Pulmonary artery endothelial cell (primary cell): ENCODE measurements around the gene TMPRSS13. TPM values are rescaled to one million over a fixed set of nuclear protein-coding genes. Genes with fewer than 3 reads are reported as not detected.
"Not testable (repeated sequence)": the region's sequence is repeated elsewhere in the genome, so short reads cannot be mapped to it uniquely, and the experiment has no call there.

ENCODE experiments used
- DNase-seq: peaks from one replicate; pipeline ENCODE4 v3.0.0-alpha.2; 2011; ENCODE audit warnings: low read depth, low spot score
- total RNA-seq: library from RNA; depleted of rRNA; stranded (reverse); fragments of >200 nt; gene quantifications from 2 replicates; pipeline ENCODE4 v1.2.3, GENCODE V29; 2014

The TMPRSS13 gene
- total RNA-seq, result not detected in 2 replicates

DNA sequence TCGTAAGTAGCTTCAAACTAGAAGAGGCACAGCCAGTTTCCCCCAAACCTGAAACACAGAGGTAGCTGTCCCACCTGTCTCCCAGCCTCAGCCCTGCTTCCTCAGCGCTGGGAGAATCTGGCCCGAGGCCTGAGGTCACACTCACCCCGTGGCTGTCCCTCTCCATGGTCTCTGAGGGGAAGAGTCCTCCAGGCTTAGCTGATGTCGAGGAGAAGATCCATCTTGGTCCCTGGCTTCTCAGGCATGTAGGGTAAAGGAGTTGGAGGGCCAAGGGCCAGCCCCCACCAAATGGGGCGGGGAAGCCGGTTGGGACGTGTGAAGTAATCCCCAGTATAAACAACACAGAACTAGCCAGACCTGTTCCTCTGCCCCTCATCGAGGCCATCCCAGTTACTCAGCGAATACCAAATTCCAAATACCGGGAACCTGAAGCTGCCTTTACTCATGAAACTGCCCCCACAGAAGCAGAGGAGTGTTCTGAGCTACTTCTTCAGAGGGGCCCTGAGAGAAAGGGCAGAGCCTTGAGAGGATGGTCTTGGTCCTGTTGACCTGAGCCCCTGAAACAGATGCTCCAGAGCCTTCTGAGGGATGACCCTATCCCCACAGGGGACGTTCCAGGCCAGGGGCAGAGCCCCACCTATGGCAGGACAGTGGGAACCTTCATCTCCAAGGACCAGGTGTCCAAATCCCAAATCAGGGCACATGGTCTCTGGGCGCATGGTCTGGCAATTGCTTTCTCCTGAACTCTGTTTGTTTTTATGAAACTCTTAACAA, at the start of gene TMPRSS13:
Gene TMPRSS13 (minus strand): TSS at position 261 of the 774 bp plus-strand sequence. CDS start 95 bp downstream, at position 166.
- DNase-seq, result no peak

DNA sequence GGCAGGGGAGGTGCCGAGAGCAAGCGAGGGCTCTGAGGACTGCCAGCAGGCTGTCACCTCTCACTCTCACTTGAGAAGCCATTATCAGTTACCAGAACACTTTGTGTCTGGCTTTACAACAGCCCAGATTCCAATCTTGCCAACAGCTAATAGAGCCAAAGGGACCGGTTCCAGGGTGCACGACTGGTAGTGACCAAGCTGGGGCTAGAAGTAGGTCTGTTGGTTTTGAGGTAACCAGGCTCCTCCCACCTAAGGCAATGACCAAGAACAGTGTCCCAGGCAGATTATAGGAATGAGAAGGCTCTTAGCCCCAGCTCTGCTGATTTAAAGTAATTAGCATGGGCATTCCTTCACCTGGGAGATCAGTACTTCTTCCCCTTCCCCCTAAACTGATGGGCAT, 49.8 kb upstream of the TMPRSS13 start:
- DNase-seq, result no peak

DNA sequence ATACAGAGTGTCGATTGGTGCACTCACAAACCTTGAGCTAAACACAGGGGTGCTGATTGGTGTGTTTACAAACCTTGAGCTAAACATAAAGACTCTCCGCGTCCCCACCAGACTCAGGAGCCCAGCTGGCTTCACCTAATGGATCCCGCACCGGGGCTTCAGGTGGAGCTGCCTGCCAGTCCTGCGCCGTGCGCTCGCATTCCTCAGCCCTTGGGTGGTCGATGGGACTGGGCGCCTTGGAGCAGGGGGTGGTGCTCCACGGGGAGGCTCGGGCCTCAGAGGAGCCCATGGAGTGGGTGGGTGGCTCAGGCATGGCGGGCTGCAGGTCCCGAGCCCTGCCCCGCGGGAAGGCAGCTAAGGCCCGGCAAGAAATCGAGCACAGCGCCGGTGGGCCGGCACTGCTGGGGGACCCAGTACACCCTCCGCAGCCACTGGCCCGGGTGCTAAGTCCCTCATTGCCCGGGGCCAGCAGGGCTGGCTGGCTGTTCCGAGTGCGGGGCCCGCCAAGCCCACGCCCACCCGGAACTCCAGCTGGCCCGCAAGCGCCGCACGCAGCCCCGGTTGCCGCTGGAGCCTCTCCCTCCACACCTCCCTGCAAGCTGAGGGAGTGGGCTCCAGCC, 49.2 kb upstream of the TMPRSS13 start:
- DNase-seq, result not testable (repeated sequence)

- DNase-seq, result not testable (repeated sequence)
Observed at GRCh38 chr11:117977612-117978264, 48.5 kb upstream of the TMPRSS13 start.

DNA sequence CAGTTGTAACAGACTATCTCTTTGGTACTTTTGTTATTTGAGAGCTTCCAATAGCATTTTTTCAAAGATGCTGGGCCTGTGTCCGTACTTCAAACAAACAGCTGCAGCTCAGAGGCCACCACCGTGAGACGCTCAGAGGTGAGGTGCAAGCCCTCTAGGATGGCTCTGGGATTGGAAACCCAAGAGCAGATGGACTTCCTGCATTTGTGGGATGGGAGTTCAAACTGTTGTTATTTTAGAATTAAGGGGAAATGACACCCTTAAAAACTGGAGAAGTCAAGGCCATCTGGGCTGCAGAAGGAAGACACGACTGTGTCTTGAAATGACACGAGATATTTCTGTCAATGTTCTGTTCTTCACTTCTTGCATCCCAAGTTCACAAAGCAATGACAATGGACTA, 47.8 kb upstream of the TMPRSS13 start:
- DNase-seq, result no peak

- DNase-seq, result no peak
Observed at GRCh38 chr11:117976445-117976844, 47.2 kb upstream of the TMPRSS13 start.

DNA sequence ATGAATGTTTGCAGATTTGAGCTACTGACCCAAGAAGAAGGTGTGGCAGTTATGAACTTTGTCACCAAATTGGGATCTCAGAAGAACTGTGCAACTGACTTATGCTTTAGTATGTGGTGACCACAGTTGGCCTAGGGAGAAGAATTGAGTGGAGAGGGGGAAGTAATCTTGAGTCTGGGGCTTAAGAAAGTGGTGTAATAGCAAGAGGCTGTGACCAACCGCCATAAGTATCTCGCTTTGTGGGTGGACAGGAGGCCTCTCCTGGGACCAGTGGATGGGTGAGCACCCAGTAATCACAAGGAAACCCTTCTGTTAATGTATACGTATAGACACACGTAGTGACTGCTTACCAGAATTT, 44.3 kb upstream of the TMPRSS13 start:
- no peak for DNase-seq

GRCh38 chr11:117972629-117973502, 43.7 kb upstream of the TMPRSS13 start:
- peak; percentile 62 for DNase-seq

DNA sequence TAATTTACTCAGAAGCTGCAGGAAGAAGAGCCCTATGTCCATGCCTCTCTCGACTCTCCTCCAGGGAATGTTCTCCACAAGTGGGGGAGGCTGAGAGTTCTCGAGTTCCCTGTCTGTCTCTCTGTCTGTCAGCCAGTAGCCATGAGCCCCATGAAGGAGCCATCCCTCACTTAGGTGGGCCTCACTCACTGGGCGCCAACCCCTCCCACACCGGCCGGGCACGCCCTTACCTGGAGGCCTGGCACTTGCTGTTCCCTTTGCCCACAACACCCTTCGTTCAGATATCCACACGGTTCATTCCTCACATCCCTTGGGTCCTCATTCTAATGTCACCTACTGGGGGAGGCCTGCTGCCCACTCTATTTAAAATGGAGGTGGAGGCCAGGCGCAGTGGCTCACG, 42.8 kb upstream of the TMPRSS13 start:
- no peak for DNase-seq

GRCh38 chr11:117970400-117971024, 41.3 kb upstream of the TMPRSS13 start:
- DNase-seq, result no peak

GRCh38 chr11:117969160-117969991, 40.2 kb upstream of the TMPRSS13 start:
- no peak for DNase-seq

GRCh38 chr11:117966908-117967307, 37.7 kb upstream of the TMPRSS13 start:
- no peak for DNase-seq

DNA sequence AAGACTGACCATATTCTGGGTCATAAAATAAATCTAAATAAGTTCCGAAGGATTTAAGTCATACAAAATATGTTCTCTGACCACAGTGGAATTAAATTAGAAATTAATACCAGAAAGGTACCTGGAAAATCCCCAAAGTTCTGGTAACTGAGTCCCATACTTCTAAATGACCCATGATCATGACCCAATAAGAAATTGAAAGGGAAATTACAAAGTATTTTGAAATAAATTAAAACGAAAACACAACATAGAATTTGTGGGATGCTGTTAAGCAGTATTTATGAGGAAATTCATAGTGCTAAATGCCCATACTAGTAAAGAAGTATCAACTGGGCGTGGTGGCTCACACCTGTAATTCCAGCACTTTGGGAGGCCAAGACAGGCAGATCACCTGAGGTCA, 33.6 kb upstream of the TMPRSS13 start:
- no peak for DNase-seq

GRCh38 chr11:117961896-117962295, 32.7 kb upstream of the TMPRSS13 start:
- no peak for DNase-seq

GRCh38 chr11:117960406-117960805, 31.2 kb upstream of the TMPRSS13 start:
- DNase-seq, result no peak

- DNase-seq, result no peak
Observed at GRCh38 chr11:117959438-117960149, 30.4 kb upstream of the TMPRSS13 start.

DNA sequence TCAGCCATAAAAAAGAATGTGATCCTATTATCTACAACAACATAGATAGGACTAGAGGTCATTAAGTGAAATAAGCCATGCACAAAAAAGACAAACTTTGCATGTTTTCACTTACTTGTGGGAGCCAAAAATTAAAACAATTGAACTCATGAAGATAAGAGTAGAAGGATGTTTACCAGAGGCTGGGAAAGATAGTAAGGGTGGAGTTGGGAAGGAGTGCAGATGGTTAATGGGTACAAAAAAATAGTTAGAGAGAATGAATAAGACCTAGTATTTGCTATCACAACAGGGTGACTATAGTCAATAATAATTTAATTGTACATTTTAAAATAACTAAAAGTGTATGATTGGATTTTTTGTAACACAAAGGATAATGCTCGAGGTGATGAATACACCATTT, 29.7 kb upstream of the TMPRSS13 start:
- no peak for DNase-seq

GRCh38 chr11:117953024-117953671, 23.9 kb upstream of the TMPRSS13 start:
- DNase-seq, result no peak
